HG03066 (cell line): Measurements from ENCODE around the gene MBLAC2.

ENCODE experiments used
- ATAC-seq: cut with Tn5 transposase; IDR thresholded peaks from one replicate; pipeline ENCODE4 v1.9.1; 2021; ENCODE audit warnings: low read depth; ENCODE audit not compliant: unreplicated experiment

The MBLAC2 gene

GRCh38 chr5:90472783-90473395 lies 1.7 kb downstream of the MBLAC2 start:
- peak; percentile 7 for ATAC-seq

- no peak for ATAC-seq
Observed at GRCh38 chr5:90461288-90461687, 13.3 kb downstream of the MBLAC2 start.

GRCh38 chr5:90446961-90447360 lies 27.6 kb downstream of the MBLAC2 start:
- ATAC-seq = no peak

DNA sequence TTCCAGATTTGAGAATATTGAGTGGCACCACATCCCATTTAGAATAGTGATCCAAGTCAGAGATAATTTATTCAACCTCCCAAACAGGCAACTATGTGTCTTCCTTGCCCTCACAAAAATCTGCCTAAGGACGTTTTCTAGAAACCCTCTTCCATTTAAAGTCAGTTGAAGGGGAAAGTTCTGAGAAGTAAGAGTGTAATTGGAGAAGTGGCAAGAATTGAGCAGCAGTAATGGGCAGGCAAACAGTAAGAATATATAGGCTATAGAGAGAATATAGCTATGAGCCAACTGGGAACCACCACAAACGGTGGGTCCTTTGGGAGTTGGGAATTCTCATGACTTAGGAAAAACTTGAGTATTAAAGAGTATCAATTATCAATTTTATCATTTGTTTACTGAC lies 33.9 kb downstream of the MBLAC2 start:
- ATAC-seq = no peak

GRCh38 chr5:90438100-90438499 lies 36.5 kb downstream of the MBLAC2 start:
- no peak for ATAC-seq

GRCh38 chr5:90437663-90438062 lies 36.9 kb downstream of the MBLAC2 start:
- ATAC-seq = no peak

GRCh38 chr5:90434116-90434714 lies 40.4 kb downstream of the MBLAC2 start:
- no peak for ATAC-seq

GRCh38 chr5:90424245-90424644 lies 50.3 kb downstream of the MBLAC2 start:
- ATAC-seq = no peak

- ATAC-seq = no peak
Observed at GRCh38 chr5:90421136-90421535, 53.4 kb downstream of the MBLAC2 start.

DNA sequence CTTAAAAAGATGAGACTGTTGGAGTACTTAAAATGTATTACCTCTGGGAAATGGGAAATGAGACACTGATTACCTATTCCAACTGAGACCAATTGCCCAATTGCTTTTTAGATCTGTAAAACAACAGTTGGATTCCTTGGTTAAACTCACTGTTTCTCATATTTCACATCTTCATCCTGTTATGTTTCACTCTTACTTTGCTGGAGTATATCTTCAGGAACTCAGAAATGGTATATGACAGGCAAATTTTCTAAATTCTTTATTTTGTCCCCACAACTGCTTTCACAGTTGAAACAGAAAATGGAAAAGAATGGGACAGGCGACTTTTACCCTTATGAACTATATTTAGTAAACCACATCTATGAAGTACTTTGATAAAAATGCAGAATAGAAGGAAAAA lies 56.4 kb downstream of the MBLAC2 start:
- no peak for ATAC-seq

- no peak for ATAC-seq
Observed at GRCh38 chr5:90410178-90410762, 64.3 kb downstream of the MBLAC2 start.

- ATAC-seq = peak; percentile 94
Observed at GRCh38 chr5:90409318-90410177, 65.0 kb downstream of the MBLAC2 start, which contains the start of gene CETN3. Gene CETN3 (minus strand): TSS chr5:90409756. CDS start chr5:90409661, 95 bp downstream.

DNA sequence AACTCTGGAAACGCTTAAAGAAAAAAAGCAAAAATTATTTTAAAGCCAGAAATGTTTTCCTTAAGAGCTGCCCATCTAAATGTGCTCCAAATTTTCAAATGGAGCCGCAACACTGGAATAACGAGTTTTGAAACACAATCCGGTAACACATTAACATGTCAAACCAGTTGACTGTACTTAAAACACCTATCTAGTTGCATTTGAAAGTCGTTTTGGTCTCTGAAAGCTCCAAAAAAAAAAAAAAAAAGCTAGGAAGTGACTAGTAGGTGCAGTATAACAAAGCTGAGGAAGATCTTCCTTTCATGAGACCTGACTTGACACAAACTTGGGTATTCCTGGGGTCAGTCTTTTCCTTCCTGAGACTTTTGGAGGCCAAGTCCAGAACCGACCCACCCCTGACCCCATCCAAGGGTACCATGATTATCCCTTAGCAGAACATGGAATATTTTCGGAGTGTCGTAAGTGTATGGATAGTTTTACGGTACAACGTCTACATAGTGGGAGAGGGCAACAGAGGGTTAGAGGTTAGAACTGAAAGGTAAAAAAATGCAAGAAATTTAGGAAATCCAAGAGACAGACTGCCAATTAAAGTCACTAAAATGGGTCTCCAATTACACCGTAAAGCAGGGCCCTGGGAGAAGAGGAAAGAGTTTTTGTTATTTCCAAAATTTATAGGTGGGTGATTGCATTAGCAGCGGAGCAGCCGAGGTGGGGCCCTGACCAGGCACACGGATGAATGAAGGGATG lies 65.8 kb downstream of the MBLAC2 start:
- no peak for ATAC-seq
